Measurements from ENCODE around the gene TRIM24. TPM values are rescaled to one million over a fixed set of nuclear protein-coding genes. Genes with fewer than 3 reads are reported as not detected.

The TRIM24 gene
- total RNA-seq, 2 donors from 2014 or later = 14.3 to 15.4 TPM

GRCh38 chr7:138542183-138542582 is 82.1 kb downstream of the TRIM24 start:
- peaks cover 46 to 48% of the 10 kb centered on the region in 2 donors for H3K36me3 Mint-ChIP-seq
- no peak overlapping the region for H3K27ac Mint-ChIP-seq
- peak in 1 of 2 donors; percentile 87 for ATAC-seq
- peaks cover 0 to 10% of the 10 kb centered on the region in 2 donors for H3K9me3 Mint-ChIP-seq
- DNase-seq (ENCODE audit: low spot score in 2 of 2) = no peak

GRCh38 chr7:138543739-138544138 is 83.7 kb downstream of the TRIM24 start:
- H3K27ac Mint-ChIP-seq = no peak overlapping the region
- ATAC-seq = no peak
- peaks cover 0 to 10% of the 10 kb centered on the region in 2 donors for H3K9me3 Mint-ChIP-seq
- no peak for DNase-seq (ENCODE audit: low spot score in 2 of 2)
- peaks cover 47 to 48% of the 10 kb centered on the region in 2 donors for H3K36me3 Mint-ChIP-seq

- Mint-ChIP-seq H3K27ac (no peak overlapping the region), H3K36me3 (peaks cover 50 to 61% of the 10 kb centered on the region in 2 donors), H3K9me3 (peaks cover 5 to 20% of the 10 kb centered on the region in 2 donors)
- DNase-seq (ENCODE audit: low spot score in 2 of 2) (no peak), ATAC-seq (no peak)
Observed at GRCh38 chr7:138545123-138545522, 85.1 kb downstream of the TRIM24 start.

- peaks cover 50 to 62% of the 10 kb centered on the region in 2 donors for H3K36me3 Mint-ChIP-seq
- peaks cover 5 to 15% of the 10 kb centered on the region in 2 donors for H3K9me3 Mint-ChIP-seq
- ATAC-seq (no peak), DNase-seq (ENCODE audit: low spot score in 2 of 2) (no peak)
- no peak overlapping the region for H3K27ac Mint-ChIP-seq
Observed at GRCh38 chr7:138546064-138546619, 86.1 kb downstream of the TRIM24 start.

- DNase-seq (ENCODE audit: low spot score in 2 of 2) = no peak
- H3K36me3 Mint-ChIP-seq = peaks cover 54 to 61% of the 10 kb centered on the region in 2 donors
- peaks cover 5 to 15% of the 10 kb centered on the region in 2 donors for H3K9me3 Mint-ChIP-seq
- H3K27ac Mint-ChIP-seq = no peak overlapping the region
- ATAC-seq = no peak
Observed at GRCh38 chr7:138546829-138547228, 86.8 kb downstream of the TRIM24 start.

- DNase-seq (ENCODE audit: low spot score in 2 of 2) (no peak), ATAC-seq (no peak)
- Mint-ChIP-seq H3K9me3 (peaks cover 5 to 14% of the 10 kb centered on the region in 2 donors), H3K27ac (no peak overlapping the region), H3K36me3 (peaks cover 69 to 70% of the 10 kb centered on the region in 2 donors)
Observed at GRCh38 chr7:138549082-138549481, 89.0 kb downstream of the TRIM24 start.

GRCh38 chr7:138550337-138550736 is 90.3 kb downstream of the TRIM24 start:
- Mint-ChIP-seq H3K27ac (no peak overlapping the region), H3K9me3 (peaks cover 5 to 9% of the 10 kb centered on the region in 2 donors), H3K36me3 (peaks cover 67 to 73% of the 10 kb centered on the region in 2 donors)
- no peak for ATAC-seq
- no peak for DNase-seq (ENCODE audit: low spot score in 2 of 2)

- ATAC-seq = no peak
- Mint-ChIP-seq H3K9me3 (peaks cover 5 to 9% of the 10 kb centered on the region in 2 donors), H3K27ac (no peak overlapping the region), H3K36me3 (peaks cover 64 to 74% of the 10 kb centered on the region in 2 donors)
- no peak for DNase-seq (ENCODE audit: low spot score in 2 of 2)
Observed at GRCh38 chr7:138551102-138551501, 91.0 kb downstream of the TRIM24 start.

- no peak overlapping the region for H3K27ac Mint-ChIP-seq
- no peak for ATAC-seq
Observed at GRCh38 chr7:138553805-138554204, 93.7 kb downstream of the TRIM24 start.

GRCh38 chr7:138554674-138555073 is 94.6 kb downstream of the TRIM24 start:
- no peak for ATAC-seq
- Mint-ChIP-seq H3K27ac (no peak overlapping the region), H3K36me3 (peaks cover 79 to 88% of the 10 kb centered on the region in 2 donors), H3K9me3 (peaks cover 15 to 26% of the 10 kb centered on the region in 2 donors)
- no peak for DNase-seq (ENCODE audit: low spot score in 2 of 2)

More at GRCh38 chr7:138553805-138554204, 93.7 kb downstream of the TRIM24 start:
- H3K36me3 Mint-ChIP-seq = peaks cover 78 to 89% of the 10 kb centered on the region in 2 donors
- peaks cover 20 to 32% of the 10 kb centered on the region in 2 donors for H3K9me3 Mint-ChIP-seq
- no peak for DNase-seq (ENCODE audit: low spot score in 2 of 2)

GRCh38 chr7:138555684-138556083 is 95.6 kb downstream of the TRIM24 start:
- H3K36me3 Mint-ChIP-seq = peaks cover 80 to 91% of the 10 kb centered on the region in 2 donors
- peaks cover 15 to 24% of the 10 kb centered on the region in 2 donors for H3K9me3 Mint-ChIP-seq
- no peak for ATAC-seq
- no peak overlapping the region for H3K27ac Mint-ChIP-seq
- DNase-seq (ENCODE audit: low spot score in 2 of 2) = no peak

- H3K9me3 Mint-ChIP-seq = peaks cover 15 to 30% of the 10 kb centered on the region in 2 donors
- H3K36me3 Mint-ChIP-seq = peaks cover 83 to 95% of the 10 kb centered on the region in 2 donors
- DNase-seq (ENCODE audit: low spot score in 2 of 2) (no peak), ATAC-seq (no peak)
- H3K27ac Mint-ChIP-seq = no peak overlapping the region
Observed at GRCh38 chr7:138556771-138557484, 96.9 kb downstream of the TRIM24 start.

- DNase-seq (ENCODE audit: low spot score in 2 of 2) = no peak
- H3K9me3 Mint-ChIP-seq = peaks cover 26 to 43% of the 10 kb centered on the region in 2 donors
- ATAC-seq = no peak
- H3K27ac Mint-ChIP-seq = no peak overlapping the region
- H3K36me3 Mint-ChIP-seq = peaks cover 87 to 93% of the 10 kb centered on the region in 2 donors
Observed at GRCh38 chr7:138559448-138559847, 99.4 kb downstream of the TRIM24 start.

- DNase-seq (ENCODE audit: low spot score in 2 of 2) (no peak), ATAC-seq (no peak)
- Mint-ChIP-seq H3K27ac (no peak overlapping the region), H3K9me3 (peaks cover 24 to 35% of the 10 kb centered on the region in 2 donors), H3K36me3 (peaks cover 67 to 73% of the 10 kb centered on the region in 2 donors)
Observed at GRCh38 chr7:138563808-138564207, 103.7 kb downstream of the TRIM24 start.

- H3K27ac Mint-ChIP-seq = no peak overlapping the region
- DNase-seq (ENCODE audit: low spot score in 2 of 2) = no peak
- ATAC-seq = no peak
Observed at GRCh38 chr7:138564365-138564764, 104.3 kb downstream of the TRIM24 start.

GRCh38 chr7:138565071-138565450 is 105.0 kb downstream of the TRIM24 start:
- peaks cover 24 to 35% of the 10 kb centered on the region in 2 donors for H3K9me3 Mint-ChIP-seq
- no peak for DNase-seq (ENCODE audit: low spot score in 2 of 2)
- no peak for ATAC-seq
- peaks cover 59 to 72% of the 10 kb centered on the region in 2 donors for H3K36me3 Mint-ChIP-seq
- no peak overlapping the region for H3K27ac Mint-ChIP-seq

More at GRCh38 chr7:138564365-138564764, 104.3 kb downstream of the TRIM24 start:
- peaks cover 66 to 73% of the 10 kb centered on the region in 2 donors for H3K36me3 Mint-ChIP-seq
- peaks cover 24 to 35% of the 10 kb centered on the region in 2 donors for H3K9me3 Mint-ChIP-seq

- ATAC-seq (no peak), DNase-seq (ENCODE audit: low spot score in 2 of 2) (no peak)
- Mint-ChIP-seq H3K9me3 (peaks cover 24 to 35% of the 10 kb centered on the region in 2 donors), H3K36me3 (peaks cover 54 to 72% of the 10 kb centered on the region in 2 donors), H3K27ac (no peak overlapping the region)
Observed at GRCh38 chr7:138565451-138566114, 105.5 kb downstream of the TRIM24 start.

All from activated naive CD4-positive, alpha-beta T cell treated with anti-CD3 and anti-CD28 coated beads, Interleukin-2, amount 50 U/mL, for 72 hours (primary cell).